Measurements from ENCODE around the gene EIF4E2.
"Not testable (repeated sequence)": the region's sequence is repeated elsewhere in the genome, so short reads cannot be mapped to it uniquely, and the experiment has no call there.

Gene EIF4E2

DNA sequence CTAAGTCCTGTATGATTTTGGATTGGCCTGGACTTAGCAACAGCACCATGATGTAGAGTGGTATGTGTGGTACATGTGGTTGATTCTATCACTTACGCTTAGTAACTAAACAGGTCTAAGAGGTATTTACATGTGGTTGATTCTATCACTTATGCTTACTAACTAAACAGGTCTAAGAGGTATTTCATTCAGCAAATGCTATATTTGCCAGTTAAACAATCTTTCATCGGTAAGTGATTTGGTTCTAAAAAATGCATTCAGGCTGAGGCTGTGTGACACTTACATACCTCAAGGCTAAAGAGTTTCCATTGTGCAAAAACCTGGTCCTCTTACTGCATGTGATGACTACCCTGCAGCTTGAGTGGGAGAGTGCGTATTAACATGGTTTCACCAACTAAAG is 13.1 kb downstream of the EIF4E2 start:
- DNase-seq (ENCODE audit: low read depth in 3 of 3) = no peak

DNA sequence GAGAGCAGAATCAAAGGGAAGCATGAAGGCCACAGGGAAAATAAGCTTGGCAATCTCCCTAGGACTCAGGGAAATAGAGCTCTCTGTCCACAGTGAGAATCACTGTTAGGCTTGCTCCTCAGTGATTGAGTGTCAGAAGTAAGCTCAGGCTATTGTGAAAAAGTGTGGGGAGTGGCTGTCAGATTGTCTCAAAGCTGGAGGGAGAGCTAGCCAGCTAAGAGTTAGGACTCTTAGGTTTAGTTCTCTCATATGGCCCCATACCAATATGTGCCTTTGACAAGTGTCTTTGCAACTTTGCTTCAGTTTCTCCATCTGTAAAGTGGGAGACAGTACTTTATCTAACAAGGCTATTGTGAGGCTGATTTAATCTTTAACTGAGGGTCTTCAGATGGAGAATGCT is 17.2 kb downstream of the EIF4E2 start:
- no peak for DNase-seq (ENCODE audit: low read depth in 3 of 3)

GRCh38 chr2:232568161-232568560 is 17.7 kb downstream of the EIF4E2 start:
- no peak for DNase-seq (ENCODE audit: low read depth in 3 of 3)

DNA sequence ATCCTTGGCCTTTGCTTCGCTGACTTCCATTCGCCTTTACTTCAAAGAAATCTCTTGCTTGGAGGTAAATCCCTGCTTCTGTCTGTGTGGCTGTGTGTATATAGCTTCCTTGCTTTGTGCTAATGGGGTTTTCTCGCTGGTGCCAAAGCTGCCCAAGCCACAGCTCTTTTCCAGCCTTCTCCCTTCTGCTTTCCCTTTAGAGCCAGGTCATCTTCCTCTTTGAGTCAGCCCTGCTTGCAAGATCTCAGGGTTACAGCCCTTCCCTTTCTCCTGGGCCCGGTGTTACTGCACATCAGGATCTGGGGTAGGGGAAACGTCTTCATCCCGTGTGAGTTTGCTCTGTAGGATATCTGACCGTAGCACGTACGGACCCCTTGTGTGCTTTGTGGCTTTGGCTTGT is 19.1 kb downstream of the EIF4E2 start:
- DNase-seq (ENCODE audit: low read depth in 3 of 3) = no peak

- DNase-seq (ENCODE audit: low read depth in 3 of 3) = not testable (repeated sequence)
These were observed 20.0 kb downstream of the EIF4E2 start for GRCh38 chr2:232570481-232570880.

DNA sequence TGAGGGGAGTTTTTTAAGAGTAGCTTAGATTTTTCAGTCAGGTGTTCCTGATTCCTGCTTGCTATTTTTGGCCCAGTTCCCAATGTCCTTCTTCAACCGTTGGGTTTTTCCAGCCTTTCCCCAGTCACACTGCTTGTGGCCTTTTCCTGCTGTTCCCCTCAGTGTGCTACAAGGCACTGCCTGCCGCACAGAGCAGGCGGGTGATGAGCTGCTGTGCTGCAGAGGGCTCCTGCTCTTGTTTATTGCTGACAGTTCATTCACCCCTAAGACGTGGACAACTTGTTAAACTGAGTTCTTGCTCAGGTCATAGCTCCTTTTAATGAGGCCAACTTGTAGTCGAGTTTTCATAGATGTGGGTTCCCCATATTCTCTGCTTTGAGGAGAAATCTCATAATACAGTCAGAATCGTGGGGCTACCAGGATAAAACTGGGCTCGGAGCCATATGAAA is 20.6 kb downstream of the EIF4E2 start:
- DNase-seq (ENCODE audit: low read depth in 3 of 3) = no peak

- DNase-seq (ENCODE audit: low read depth in 3 of 3) = no peak
These were observed 22.6 kb downstream of the EIF4E2 start for GRCh38 chr2:232573042-232573441.

DNA sequence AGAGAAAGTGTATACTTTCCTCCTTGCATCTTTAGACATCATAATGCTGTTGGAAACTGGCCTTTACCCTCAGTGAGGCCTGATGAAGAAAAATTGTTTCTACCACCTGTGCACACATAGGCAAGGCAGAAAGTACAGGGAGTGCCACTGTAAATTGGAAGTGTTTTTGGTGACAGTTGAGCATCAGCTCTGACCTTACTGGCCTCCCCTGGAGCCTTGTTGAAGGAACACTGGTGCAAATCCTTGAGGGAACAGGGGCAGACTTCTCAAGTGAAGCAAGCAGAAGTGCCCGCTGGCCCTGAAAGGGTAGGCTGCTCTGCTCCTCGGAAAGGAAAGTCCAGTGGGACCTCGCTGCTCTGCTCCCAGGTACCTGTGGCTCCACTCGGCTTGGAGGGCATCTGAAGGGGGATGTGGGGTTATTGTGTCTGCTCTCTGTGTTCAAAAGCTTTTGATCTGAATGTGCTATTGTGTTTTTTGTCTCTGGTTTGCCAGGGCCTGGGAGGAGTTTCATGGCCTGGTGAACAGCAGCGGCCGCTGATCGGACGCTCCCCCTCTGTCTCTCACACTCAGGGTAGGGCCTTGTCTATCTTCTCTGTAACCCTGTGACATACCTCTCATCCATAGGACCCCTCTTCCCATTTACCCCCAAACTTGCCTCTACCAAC is 23.4 kb downstream of the EIF4E2 start:
- DNase-seq (ENCODE audit: low read depth in 3 of 3) = no peak

DNA sequence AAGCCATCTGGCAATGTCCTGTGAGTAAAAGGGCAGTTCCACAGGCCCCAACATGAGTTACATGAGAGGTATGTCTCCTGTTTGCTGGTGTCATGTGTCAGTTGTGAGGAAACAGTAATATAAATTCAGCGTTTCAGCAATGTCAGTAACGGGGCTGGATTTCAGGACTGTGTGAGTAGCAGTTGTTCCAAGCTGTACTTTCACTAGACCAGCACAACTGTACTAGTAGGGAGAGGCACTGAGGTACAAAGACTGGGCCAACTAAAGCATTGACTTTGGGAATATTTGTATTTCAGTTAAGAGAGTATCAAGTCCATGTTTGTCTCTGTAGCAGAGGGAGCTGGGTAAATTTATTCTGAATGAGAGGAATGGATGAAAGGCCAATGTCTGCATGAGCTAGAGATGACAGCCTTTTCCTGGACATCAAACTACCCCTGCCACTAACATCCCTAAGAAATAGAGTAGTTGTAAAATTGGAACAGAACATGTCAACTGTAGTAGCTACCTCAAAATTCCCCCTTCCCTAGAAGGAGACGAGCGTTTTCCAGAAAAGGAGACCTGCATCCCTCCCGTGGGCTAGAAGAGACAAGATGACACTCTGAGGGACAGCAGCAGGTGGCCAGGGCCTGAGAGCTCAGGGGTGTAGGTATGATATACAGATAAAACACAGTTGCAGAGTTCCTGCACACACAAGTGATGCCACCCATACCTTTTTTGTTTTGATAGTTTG is 24.4 kb downstream of the EIF4E2 start:
- no peak for DNase-seq (ENCODE audit: low read depth in 3 of 3)

DNA sequence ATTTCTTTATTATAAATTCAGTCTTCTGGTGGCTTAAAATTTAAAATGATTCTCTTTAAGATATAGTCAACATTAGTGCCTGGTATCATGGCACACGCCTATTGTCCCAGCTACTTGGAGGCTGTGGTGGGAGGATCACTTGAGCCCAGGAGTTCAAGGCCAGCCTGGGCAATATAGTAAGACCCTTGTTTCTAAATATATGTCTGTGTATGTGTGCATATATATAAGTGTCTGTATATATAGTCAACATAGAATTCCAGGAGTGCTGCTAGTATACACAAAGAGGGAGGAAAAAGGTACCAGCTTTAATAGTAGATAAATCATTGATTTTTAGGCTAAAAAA is 24.9 kb downstream of the EIF4E2 start:
- DNase-seq (ENCODE audit: low read depth in 3 of 3) = no peak

GRCh38 chr2:232576995-232577394 is 26.5 kb downstream of the EIF4E2 start:
- DNase-seq (ENCODE audit: low read depth in 3 of 3) = no peak

GRCh38 chr2:232577841-232578240 is 27.4 kb downstream of the EIF4E2 start:
- no peak for DNase-seq (ENCODE audit: low read depth in 3 of 3)

GRCh38 chr2:232578626-232579025 is 28.1 kb downstream of the EIF4E2 start:
- DNase-seq (ENCODE audit: low read depth in 3 of 3) = no peak

DNA sequence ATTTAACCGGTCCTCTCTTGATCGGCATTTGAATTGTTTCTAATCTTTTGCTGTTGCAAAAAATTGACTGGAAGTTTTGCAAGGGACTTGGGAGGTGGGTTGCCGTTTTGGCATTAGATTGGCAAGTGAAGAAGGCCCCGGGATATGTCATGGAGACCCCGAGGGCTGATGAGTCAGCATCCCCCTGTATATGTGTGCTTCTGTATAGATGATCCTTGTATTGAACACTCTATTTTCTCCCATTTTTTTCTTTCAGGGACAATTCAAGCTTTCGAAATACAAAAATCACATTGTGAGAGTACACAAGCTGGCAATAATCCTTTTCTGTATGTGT is 30.1 kb downstream of the EIF4E2 start:
- DNase-seq (ENCODE audit: low read depth in 3 of 3) = no peak

- DNase-seq (ENCODE audit: low read depth in 3 of 3) = no peak
These were observed 31.2 kb downstream of the EIF4E2 start for GRCh38 chr2:232581725-232582124.

- DNase-seq (ENCODE audit: low read depth in 3 of 3) = no peak
These were observed 33.7 kb downstream of the EIF4E2 start for GRCh38 chr2:232584238-232584637.

DNA sequence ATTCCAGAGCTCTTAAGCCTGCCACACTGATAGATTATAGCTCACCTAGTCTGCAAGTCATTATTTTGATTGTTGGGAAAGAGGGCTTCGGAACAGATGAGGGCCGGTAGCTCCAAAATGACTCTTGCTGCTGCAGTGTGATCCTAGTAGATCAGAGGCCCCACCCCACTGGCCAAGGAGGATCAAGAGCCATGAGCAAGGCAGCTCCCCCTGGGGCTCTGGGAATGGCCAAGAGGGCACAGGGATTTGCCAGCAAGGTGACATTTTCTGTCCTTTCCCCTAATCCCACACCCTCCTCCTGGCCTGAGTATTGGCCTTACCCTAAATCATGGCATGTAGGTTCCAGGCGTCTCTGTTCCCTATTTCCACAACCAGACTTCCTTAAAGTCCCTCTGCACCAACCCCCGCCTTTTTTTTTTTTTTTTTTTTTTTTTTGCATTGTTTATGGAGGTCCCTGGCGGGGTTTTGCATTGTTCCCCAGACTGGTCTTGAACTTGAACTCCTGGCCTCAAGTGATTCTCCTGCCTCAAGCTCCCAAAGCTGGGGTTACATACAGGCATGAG is 36.5 kb downstream of the EIF4E2 start:
- no peak for DNase-seq (ENCODE audit: low read depth in 3 of 3)

GRCh38 chr2:232587512-232587911 is 37.0 kb downstream of the EIF4E2 start:
- no peak for DNase-seq (ENCODE audit: low read depth in 3 of 3)

DNA sequence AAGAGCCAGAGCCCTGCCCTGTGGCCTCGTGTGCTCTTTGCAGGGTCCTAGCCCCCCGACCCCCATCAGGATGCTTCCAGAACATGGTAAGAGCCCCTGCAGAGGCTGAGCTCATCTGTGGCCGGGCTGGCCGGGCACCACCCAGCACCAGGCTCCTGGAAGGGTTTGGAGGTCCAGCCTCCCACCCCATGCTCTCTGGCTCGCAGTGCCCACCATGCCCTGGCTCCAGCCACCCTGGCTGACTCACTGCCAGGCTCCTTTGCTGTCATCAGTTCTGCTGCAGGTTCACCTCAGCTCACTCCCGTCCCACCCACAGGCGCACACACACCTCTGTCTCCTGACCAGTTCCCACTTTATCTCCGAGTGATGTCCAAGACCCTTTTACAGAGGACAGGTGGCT is 37.5 kb downstream of the EIF4E2 start:
- no peak for DNase-seq (ENCODE audit: low read depth in 3 of 3)

GRCh38 chr2:232588680-232589585 is 38.4 kb downstream of the EIF4E2 start:
- no peak for DNase-seq (ENCODE audit: low read depth in 3 of 3)

DNA sequence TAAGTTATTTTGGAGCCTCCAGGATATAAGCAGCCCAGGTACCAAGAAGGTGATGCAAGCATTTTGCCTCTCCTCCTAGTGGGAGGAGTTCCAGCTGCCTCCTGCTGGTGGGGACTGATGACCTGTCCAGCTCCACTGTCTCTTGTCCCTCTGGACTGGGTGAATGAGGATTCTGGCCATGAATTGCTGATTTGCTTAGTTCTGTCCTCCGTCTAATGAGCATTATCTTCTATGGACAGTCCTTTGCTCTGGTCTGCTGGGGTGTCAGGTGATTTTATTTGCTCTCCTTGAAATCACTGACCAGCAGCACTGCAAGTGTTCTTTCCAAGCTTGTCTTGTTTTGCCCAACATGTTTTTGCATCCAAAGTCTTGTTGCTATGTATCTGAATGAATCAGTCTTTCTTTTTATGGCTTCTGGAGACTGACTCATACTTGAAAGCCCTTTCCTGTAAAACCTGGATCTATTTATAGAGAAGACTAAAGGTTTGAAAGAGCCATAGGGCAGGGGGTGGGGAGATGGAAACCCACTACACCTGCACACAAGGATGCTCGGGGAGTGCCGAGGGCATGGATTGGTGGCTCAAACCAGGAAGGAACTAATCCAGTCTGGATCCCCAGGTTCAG is 42.4 kb downstream of the EIF4E2 start:
- DNase-seq (ENCODE audit: low read depth in 3 of 3) = no peak

GRCh38 chr2:232593982-232594381 is 43.5 kb downstream of the EIF4E2 start:
- DNase-seq (ENCODE audit: low read depth in 3 of 3) = no peak
